ENCODE data around the gene STIMATE. TPM values are rescaled to one million over a fixed set of nuclear protein-coding genes. Genes with fewer than 3 reads are reported as not detected.

STIMATE gene
- polyA plus RNA-seq, 1 of the 3 experiments (the other 2 are of a cell fraction), result 9.3 TPM

- Histone ChIP-seq H4K20me1 (ENCODE audit: insufficient read depth) (no peaks in the 10 kb centered on the region), H3K79me2 (ENCODE audit: insufficient read depth) (peaks cover 24% of the 10 kb centered on the region; the same call in 1 of the 2 replicates), H3K27ac (ENCODE audit: low read depth in 2 of 2, low read length in 1 of 2) (no peak overlapping the region), H3F3A (replicated peaks; ENCODE audit: insufficient read depth) (no peaks in the 10 kb centered on the region), H3K4me3 (ENCODE audit: low read depth in 2 of 2, low read length in 1 of 2) (no peak overlapping the region), H2AFZ (ENCODE audit: low read depth) (no peak overlapping the region), H3K4me2 (no peak overlapping the region), H3K4me1 (ENCODE audit: control insufficient read depth in 1 of 2, insufficient read depth in 2 of 2, low read depth in 1 of 2, low read length in 1 of 2) (peaks cover 0 to 35% of the 10 kb centered on the region in 2 experiments; a peak in 2 of 4 replicates), H3K27me3 (ENCODE audit: insufficient read depth) (no peaks in the 10 kb centered on the region), H3K9ac (no peak overlapping the region), H3K9me3 (no peaks in the 10 kb centered on the region), H3K9me2 (no peaks in the 10 kb centered on the region), H3K36me3 (replicated peaks in 1 of 2; ENCODE audit: control insufficient read depth in 1 of 2, insufficient read depth in 2 of 2, low read length in 1 of 2) (peaks cover 0 to 3% of the 10 kb centered on the region in 2 experiments)
- no peak for DNase-seq
- ChIA-PET CTCF (interaction anchor here (0.9 to 1.4 kb wide), 8 partner anchors 8 to 303 kb away, joined by 3 to 5 read pairs (median 3); partner anchors contain the start of gene SFMBT1), POLR2A (no interaction called here)
- WGBS (ENCODE audit: low lambda C conversion rate), result 58% methylated on average over 4 of the region's 4 CpGs
- TF ChIP-seq EZH2phosphoT487 (IDR thresholded peaks at IDR 0.05; ENCODE audit: borderline replicate concordance, low read depth), result no peak
- TF ChIP-seq RCOR1 (IDR thresholded peaks at IDR 0.05; ENCODE audit: low read length), result no peak
- TF ChIP-seq GATA2 (CRISPR knock-in tag; IDR thresholded peaks at IDR 0.05), result no peak
- no peak for TF ChIP-seq YY1 (IDR thresholded peaks at IDR 0.05; ENCODE audit: low read depth)
- no peak for TF ChIP-seq CHD2 (IDR thresholded peaks at IDR 0.05; ENCODE audit: low read length, partially characterized antibody)
- TF ChIP-seq PBX3 (IDR thresholded peaks at IDR 0.05), result no peak
- TF ChIP-seq POLR2AphosphoS5 (IDR thresholded peaks at IDR 0.05; ENCODE audit: low read depth, low read length), result no peak
- no peak for TF ChIP-seq NRF1 (IDR thresholded peaks at IDR 0.05; ENCODE audit: low read depth, low read length)
Observed at GRCh38 chr3:52893723-52894122, 3.6 kb downstream of the STIMATE start.

GRCh38 chr3:52892625-52893311 lies 4.6 kb downstream of the STIMATE start:
- Histone ChIP-seq H3K9me2 (no peaks in the 10 kb centered on the region), H3K4me3 (ENCODE audit: low read depth in 2 of 2, low read length in 1 of 2) (no peak overlapping the region), H3K4me2 (no peak overlapping the region), H3K9me3 (no peaks in the 10 kb centered on the region), H3K36me3 (replicated peaks in 1 of 2; ENCODE audit: control insufficient read depth in 1 of 2, insufficient read depth in 2 of 2, low read length in 1 of 2) (peaks cover 0 to 3% of the 10 kb centered on the region in 2 experiments), H3K79me2 (ENCODE audit: insufficient read depth) (peaks cover 28% of the 10 kb centered on the region; the same call in 1 of the 2 replicates), H2AFZ (ENCODE audit: low read depth) (no peak overlapping the region), H4K20me1 (ENCODE audit: insufficient read depth) (no peaks in the 10 kb centered on the region), H3K9ac (no peak overlapping the region), H3K27ac (ENCODE audit: low read depth in 2 of 2, low read length in 1 of 2) (peak overlapping the region in 1 of 2 experiments; percentile 64; a peak in 2 of 4 replicates), H3K27me3 (ENCODE audit: insufficient read depth) (no peaks in the 10 kb centered on the region), H3K4me1 (ENCODE audit: control insufficient read depth in 1 of 2, insufficient read depth in 2 of 2, low read depth in 1 of 2, low read length in 1 of 2) (peaks cover 0 to 40% of the 10 kb centered on the region in 2 experiments; a peak in 2 of 4 replicates), H3F3A (replicated peaks; ENCODE audit: insufficient read depth) (no peaks in the 10 kb centered on the region)
- peak; percentile 30 for TF ChIP-seq CTCF (IDR thresholded peaks at IDR 0.05)
- no peak for TF ChIP-seq CHD2 (IDR thresholded peaks at IDR 0.05; ENCODE audit: low read length, partially characterized antibody)
- no peak for TF ChIP-seq PBX3 (IDR thresholded peaks at IDR 0.05)
- ChIA-PET CTCF (interaction anchor here (0.7 to 1.9 kb wide), 13 partner anchors 9 to 180 kb away, joined by 3 to 7 read pairs (median 3); partner anchors contain the start of gene SFMBT1), POLR2A (no interaction called here)
- WGBS (ENCODE audit: low lambda C conversion rate), result 85% methylated on average over 8 of the region's 8 CpGs
- no peak for DNase-seq
